Common myeloid progenitor, CD34-positive (primary cell): ENCODE results near the gene TLR8.

Source experiments
- CTCF ChIA-PET: fragments of 350-600 bp; sonication (Branson Sonifier 250); formaldehyde crosslinking; loops from one replicate; lab custom pipeline; 2021; ENCODE audit warnings: antibody characterized with exemption; lab: Charles Lee
- POLR2A ChIA-PET: fragments of 350-600 bp; sonication (Branson Sonifier 250); formaldehyde crosslinking; loops from one replicate; lab custom pipeline; 2021; ENCODE audit warnings: antibody characterized with exemption; lab: Charles Lee
- DNase-seq, 3 donors: peaks; one replicate each; pipeline versions ENCODE4 v3.0.0 to v3.0.0-alpha.2; 2013
- H3K27ac ChIP-seq, 2 experiments: 1 replicate in 1 of 2; 2 replicates in 1 of 2; pipeline ENCODE4 v1.7.0; 2013; ENCODE audit warnings: inconsistent platforms in 2 of 2, low read length in 2 of 2, mild to moderate bottlenecking in 2 of 2, low read depth in 1 of 2, moderate library complexity in 1 of 2; ENCODE audit not compliant: severe bottlenecking in 2 of 2, insufficient read depth in 1 of 2, poor library complexity in 1 of 2
- H3K27me3 ChIP-seq, 5 experiments: replicated peaks in 2 of 5; 1 replicate in 3 of 5; 2 replicates in 2 of 5; pipeline versions ENCODE4 v1.6.1 to v1.7.0; 2013; ENCODE audit warnings: low read length in 4 of 5, mild to moderate bottlenecking in 2 of 5, moderate library complexity in 2 of 5, inconsistent platforms in 1 of 5; ENCODE audit not compliant: insufficient read depth in 5 of 5, control insufficient read depth in 4 of 5
- H3K36me3 ChIP-seq, 4 experiments: 1 replicate in 2 of 4; 2 replicates in 2 of 4; pipeline versions ENCODE4 v1.6.1 to v1.7.0; 2013; ENCODE audit warnings: low read length in 3 of 4, control low read depth in 1 of 4, mild to moderate bottlenecking in 1 of 4; ENCODE audit not compliant: control insufficient read depth in 4 of 4, insufficient read depth in 4 of 4
- H3K4me1 ChIP-seq, 4 experiments: 1 replicate in 3 of 4; 2 replicates in 1 of 4; pipeline versions ENCODE4 v1.6.1 to v1.7.1; 2013; ENCODE audit warnings: low read length in 3 of 4, mild to moderate bottlenecking in 3 of 4, control low read depth in 1 of 4, inconsistent platforms in 1 of 4, moderate library complexity in 1 of 4; ENCODE audit not compliant: control insufficient read depth in 4 of 4, insufficient read depth in 4 of 4; ENCODE audit errors: control extremely low read depth in 1 of 4
- H3K4me3 ChIP-seq, 7 experiments: 1 replicate in 4 of 7; 2 replicates in 3 of 7; pipeline versions ENCODE4 v1.5.1 to v1.7.0; 2013; ENCODE audit warnings: mild to moderate bottlenecking in 7 of 7, low read length in 6 of 7, moderate library complexity in 6 of 7, inconsistent platforms in 2 of 7, low read depth in 2 of 7, control low read depth in 1 of 7; ENCODE audit not compliant: insufficient read depth in 4 of 7, control insufficient read depth in 1 of 7; ENCODE audit errors: extremely low read depth in 1 of 7
- H3K9me3 ChIP-seq, 5 experiments: 1 replicate in 4 of 5; 2 replicates in 1 of 5; pipeline versions ENCODE4 v1.6.1 to v1.7.1; 2013; ENCODE audit warnings: low read length in 4 of 5, mild to moderate bottlenecking in 2 of 5, inconsistent platforms in 1 of 5, low read depth in 1 of 5, moderate library complexity in 1 of 5; ENCODE audit not compliant: control insufficient read depth in 4 of 5, insufficient read depth in 2 of 5; ENCODE audit errors: control extremely low read depth in 1 of 5
- WGBS: methylation state at CpG from one replicate; pipeline ENCODE4 v1.1.5; 2013; ENCODE audit not compliant: insufficient coverage; 5-methylcytosine and 5-hydroxymethylcytosine counted together

Gene TLR8

GRCh38 chrX:12967711-12968465 lies 61.5 kb downstream of the TLR8 start:
- Histone ChIP-seq H3K27ac (no peak overlapping the region), H3K27me3 (peaks cover 0 to 7% (median 0%) of the 10 kb centered on the region in 5 experiments), H3K4me1 (peaks cover 16 to 34% (median 24%) of the 10 kb centered on the region in 4 experiments), H3K4me3 (no peak overlapping the region), H3K9me3 (peaks cover 0 to 2% (median 0%) of the 10 kb centered on the region in 5 experiments), H3K36me3 (no peaks in the 10 kb centered on the region)
- WGBS = 64% methylated on average over 15 of the region's 15 CpGs
- no peak for DNase-seq
- POLR2A ChIA-PET = no interaction called here
- CTCF ChIA-PET = interaction anchor here (1.0 to 8.0 kb wide), 5 partner anchors 11 to 516 kb away, joined by 3 to 50 read pairs (median 29); no protein-coding TSS in a partner anchor

DNA sequence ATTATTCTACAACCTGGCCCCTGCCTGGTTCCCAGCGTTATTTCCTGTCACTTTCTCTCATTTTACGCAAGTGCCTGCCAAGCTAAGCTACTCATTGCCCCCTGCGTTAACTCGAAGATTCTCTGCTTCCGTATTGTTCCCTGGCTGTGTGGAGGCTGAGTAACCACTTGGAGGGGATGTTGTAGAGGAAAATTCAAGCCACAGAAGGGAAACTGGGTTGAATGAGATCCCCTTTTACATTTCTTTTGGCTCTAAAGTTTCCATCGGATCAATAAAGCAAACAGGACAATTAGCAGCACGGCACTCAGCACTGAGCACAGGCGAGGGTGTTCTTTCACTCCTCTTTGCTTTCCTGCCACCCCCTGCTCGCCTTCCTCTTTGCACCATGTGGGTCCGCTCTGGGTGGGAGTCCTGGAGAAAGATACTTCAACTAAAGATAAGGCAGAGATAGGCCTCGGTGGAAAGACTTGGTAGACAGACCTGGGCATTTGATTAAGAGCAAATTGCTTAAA lies 64.3 kb downstream of the TLR8 start:
- 40% methylated on average over 9 of the region's 11 CpGs for WGBS
- ChIA-PET POLR2A (interaction anchor here (1.5 kb wide), 1 partner anchor 14 kb away, joined by 4 read pairs; no protein-coding TSS in a partner anchor), CTCF (interaction anchor here (0.7 to 8.0 kb wide), 8 partner anchors 8 to 518 kb away, joined by 3 to 50 read pairs (median 14); no protein-coding TSS in a partner anchor)
- peak; percentile 85 to 88 (median 86) for DNase-seq
- H3K4me1 ChIP-seq = peaks cover 16 to 49% (median 36%) of the 10 kb centered on the region in 4 experiments
- peak overlapping the region in 3 of 7 experiments; percentile 11 to 42 (median 34) for H3K4me3 ChIP-seq
- H3K27ac ChIP-seq = peak overlapping the region in 1 of 2 experiments; percentile 36
- no peaks in the 10 kb centered on the region for H3K36me3 ChIP-seq
- peaks cover 0 to 35% (median 0%) of the 10 kb centered on the region in 5 experiments for H3K27me3 ChIP-seq
- H3K9me3 ChIP-seq = peaks cover 0 to 13% (median 2%) of the 10 kb centered on the region in 5 experiments

GRCh38 chrX:12971282-12972003 lies 65.0 kb downstream of the TLR8 start:
- Histone ChIP-seq H3K27ac (peak overlapping the region in 1 of 2 experiments; percentile 34), H3K4me3 (no peak overlapping the region), H3K36me3 (no peaks in the 10 kb centered on the region), H3K4me1 (peaks cover 16 to 49% (median 36%) of the 10 kb centered on the region in 4 experiments), H3K27me3 (peaks cover 0 to 37% (median 0%) of the 10 kb centered on the region in 5 experiments), H3K9me3 (peaks cover 0 to 16% (median 2%) of the 10 kb centered on the region in 5 experiments)
- CTCF ChIA-PET = interaction anchor here (0.7 to 8.0 kb wide), 8 partner anchors 13 to 517 kb away, joined by 3 to 50 read pairs (median 14); no protein-coding TSS in a partner anchor
- 80% methylated on average over 9 of the region's 12 CpGs for WGBS
- POLR2A ChIA-PET = interaction anchor here (1.5 kb wide), 1 partner anchor 14 kb away, joined by 4 read pairs; no protein-coding TSS in a partner anchor
- DNase-seq = no peak

DNA sequence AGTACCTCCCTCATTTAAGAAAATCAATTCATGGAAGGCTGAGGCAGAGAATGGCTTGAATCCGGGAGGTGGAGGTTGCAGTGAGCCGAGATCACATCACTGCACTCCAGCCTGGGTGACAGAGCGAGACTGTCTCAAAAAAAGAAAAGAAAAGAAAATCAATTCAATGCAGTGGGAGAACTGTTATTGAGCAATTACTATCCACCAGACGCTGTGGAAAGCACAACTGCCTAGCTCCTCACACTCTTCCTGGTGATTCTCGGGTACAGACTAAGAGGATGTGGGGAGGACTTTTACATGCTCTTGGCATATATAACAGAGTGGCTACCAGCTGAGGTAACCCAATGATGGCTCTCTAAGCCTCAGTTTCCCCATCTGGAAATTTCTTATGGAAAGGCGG lies 65.8 kb downstream of the TLR8 start:
- Histone ChIP-seq H3K36me3 (no peaks in the 10 kb centered on the region), H3K4me1 (peaks cover 18 to 51% (median 36%) of the 10 kb centered on the region in 4 experiments), H3K27ac (no peak overlapping the region), H3K9me3 (peaks cover 0 to 16% (median 2%) of the 10 kb centered on the region in 5 experiments), H3K27me3 (peaks cover 0 to 37% (median 0%) of the 10 kb centered on the region in 5 experiments), H3K4me3 (no peak overlapping the region)
- ChIA-PET POLR2A (interaction anchor here (1.0 to 1.5 kb wide), 2 partner anchors 15 to 118 kb away, joined by 3 to 4 read pairs; no protein-coding TSS in a partner anchor), CTCF (interaction anchor here (0.9 to 8.0 kb wide), 6 partner anchors 13 to 517 kb away, joined by 3 to 50 read pairs (median 20); no protein-coding TSS in a partner anchor)
- no peak for DNase-seq
- 75% methylated on average over 3 of the region's 6 CpGs for WGBS
